ENCODE measurements around the gene SIM2. TPM values are rescaled to one million over a fixed set of nuclear protein-coding genes. Genes with fewer than 3 reads are reported as not detected.

The SIM2 gene
- total RNA-seq, 4 donors from 2014 or later = 1.2 TPM; not detected in 3

DNA sequence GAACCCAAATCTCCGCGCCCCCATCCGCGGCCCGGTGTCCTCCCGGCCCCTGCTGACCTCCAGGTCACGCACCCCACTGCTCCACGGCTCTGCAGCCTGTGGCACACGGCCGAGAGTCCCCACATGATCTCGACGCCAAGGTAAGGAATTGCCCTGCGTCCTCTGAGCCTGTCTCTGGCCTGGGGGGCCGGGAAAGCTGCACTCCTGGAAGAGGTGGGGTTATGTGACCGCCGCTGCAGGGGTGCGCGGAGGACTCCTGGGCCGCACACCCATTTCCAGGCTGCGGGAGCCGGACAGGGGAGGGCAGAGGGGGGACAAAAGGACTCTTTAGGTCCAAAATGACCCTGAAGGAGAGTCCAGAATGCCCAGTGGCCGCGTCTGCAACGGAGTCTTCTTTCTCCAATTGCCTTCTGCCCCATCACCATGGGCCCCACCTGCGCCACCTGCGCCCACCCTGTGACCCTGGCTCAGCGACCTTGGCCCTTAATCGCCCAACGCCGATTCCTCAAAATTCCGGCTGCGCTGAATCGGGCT lies 997 bp upstream of the SIM2 start:
- no peaks in the 10 kb centered on the region for H3K36me3 ChIP-seq
- TF ChIP-seq, protein P1, sequence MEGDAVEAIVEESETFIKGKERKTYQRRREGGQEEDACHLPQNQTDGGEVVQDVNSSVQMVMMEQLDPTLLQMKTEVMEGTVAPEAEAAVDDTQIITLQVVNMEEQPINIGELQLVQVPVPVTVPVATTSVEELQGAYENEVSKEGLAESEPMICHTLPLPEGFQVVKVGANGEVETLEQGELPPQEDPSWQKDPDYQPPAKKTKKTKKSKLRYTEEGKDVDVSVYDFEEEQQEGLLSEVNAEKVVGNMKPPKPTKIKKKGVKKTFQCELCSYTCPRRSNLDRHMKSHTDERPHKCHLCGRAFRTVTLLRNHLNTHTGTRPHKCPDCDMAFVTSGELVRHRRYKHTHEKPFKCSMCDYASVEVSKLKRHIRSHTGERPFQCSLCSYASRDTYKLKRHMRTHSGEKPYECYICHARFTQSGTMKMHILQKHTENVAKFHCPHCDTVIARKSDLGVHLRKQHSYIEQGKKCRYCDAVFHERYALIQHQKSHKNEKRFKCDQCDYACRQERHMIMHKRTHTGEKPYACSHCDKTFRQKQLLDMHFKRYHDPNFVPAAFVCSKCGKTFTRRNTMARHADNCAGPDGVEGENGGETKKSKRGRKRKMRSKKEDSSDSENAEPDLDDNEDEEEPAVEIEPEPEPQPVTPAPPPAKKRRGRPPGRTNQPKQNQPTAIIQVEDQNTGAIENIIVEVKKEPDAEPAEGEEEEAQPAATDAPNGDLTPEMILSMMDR (IDR thresholded peaks at IDR 0.05) = no peak
- TF ChIP-seq POLR2AphosphoS5 (IDR thresholded peaks at IDR 0.05) (no peak), EP300 (IDR thresholded peaks at IDR 0.05) (no peak), POLR2A (IDR thresholded peaks at IDR 0.05) (no peak)
- H3K9me3 ChIP-seq = no peaks in the 10 kb centered on the region
- WGBS = 21% methylated on average over 6 of the region's 33 CpGs
- no peak overlapping the region for H3K27ac ChIP-seq
- H3K27me3 ChIP-seq = peaks cover 100% of the 10 kb centered on the region
- DNase-seq (ENCODE audit: low spot score in 2 of 2) = no peak
- peak overlapping the region; percentile 55 for H3K4me3 ChIP-seq
- H3K4me1 ChIP-seq = peaks cover 68% of the 10 kb centered on the region

- Histone ChIP-seq H3K4me3 (peak overlapping the region; percentile 55), H3K36me3 (no peaks in the 10 kb centered on the region), H3K27ac (no peak overlapping the region), H3K4me1 (peaks cover 62% of the 10 kb centered on the region), H3K9me3 (no peaks in the 10 kb centered on the region), H3K27me3 (peaks cover 100% of the 10 kb centered on the region)
- no peak for DNase-seq (ENCODE audit: low spot score in 2 of 2)
- 1% methylated on average over 15 of the region's 62 CpGs for WGBS
- TF ChIP-seq POLR2AphosphoS5 (IDR thresholded peaks at IDR 0.05) = no peak
- TF ChIP-seq, protein P1 (IDR thresholded peaks at IDR 0.05) = no peak
- TF ChIP-seq POLR2A (IDR thresholded peaks at IDR 0.05) = no peak
- TF ChIP-seq EP300 (IDR thresholded peaks at IDR 0.05) = no peak
These were observed 432 bp upstream of the SIM2 start for GRCh38 chr21:36698385-36698980.

DNA sequence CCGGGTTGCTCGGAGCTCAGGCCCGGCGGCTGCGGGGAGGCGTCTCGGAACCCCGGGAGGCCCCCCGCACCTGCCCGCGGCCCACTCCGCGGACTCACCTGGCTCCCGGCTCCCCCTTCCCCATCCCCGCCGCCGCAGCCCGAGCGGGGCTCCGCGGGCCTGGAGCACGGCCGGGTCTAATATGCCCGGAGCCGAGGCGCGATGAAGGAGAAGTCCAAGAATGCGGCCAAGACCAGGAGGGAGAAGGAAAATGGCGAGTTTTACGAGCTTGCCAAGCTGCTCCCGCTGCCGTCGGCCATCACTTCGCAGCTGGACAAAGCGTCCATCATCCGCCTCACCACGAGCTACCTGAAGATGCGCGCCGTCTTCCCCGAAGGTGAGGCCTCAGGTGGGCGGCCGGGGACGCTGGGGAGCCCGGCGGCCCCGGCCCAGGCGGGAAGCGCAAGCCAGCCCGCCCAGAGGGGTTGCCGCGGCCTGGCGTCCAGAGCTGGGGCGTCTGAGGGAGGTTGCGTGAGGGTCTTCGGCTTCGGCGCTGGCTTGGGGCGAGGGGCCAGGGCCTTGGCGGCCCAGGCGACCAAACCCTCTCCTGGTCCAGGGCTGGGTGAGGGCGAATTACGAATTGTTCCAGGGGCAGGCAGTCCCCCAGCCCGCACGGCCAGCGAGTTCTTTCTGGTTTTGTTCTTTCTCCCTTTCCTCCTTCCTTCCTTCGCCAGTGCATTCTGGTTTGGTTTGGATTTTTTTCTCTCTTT lies 805 bp downstream of the SIM2 start:
- H3K36me3 ChIP-seq = no peaks in the 10 kb centered on the region
- TF ChIP-seq POLR2A (IDR thresholded peaks at IDR 0.05) = no peak
- TF ChIP-seq EP300 (IDR thresholded peaks at IDR 0.05) = no peak
- no peak for TF ChIP-seq POLR2AphosphoS5 (IDR thresholded peaks at IDR 0.05)
- TF ChIP-seq, protein P1 (IDR thresholded peaks at IDR 0.05) = no peak
- no peaks in the 10 kb centered on the region for H3K9me3 ChIP-seq
- H3K4me1 ChIP-seq = peaks cover 63% of the 10 kb centered on the region
- peaks cover 100% of the 10 kb centered on the region for H3K27me3 ChIP-seq
- no peak overlapping the region for H3K27ac ChIP-seq
- H3K4me3 ChIP-seq = peak overlapping the region; percentile 55
- WGBS = 10% methylated on average over 23 of the region's 67 CpGs
- no peak for DNase-seq (ENCODE audit: low spot score in 2 of 2)

DNA sequence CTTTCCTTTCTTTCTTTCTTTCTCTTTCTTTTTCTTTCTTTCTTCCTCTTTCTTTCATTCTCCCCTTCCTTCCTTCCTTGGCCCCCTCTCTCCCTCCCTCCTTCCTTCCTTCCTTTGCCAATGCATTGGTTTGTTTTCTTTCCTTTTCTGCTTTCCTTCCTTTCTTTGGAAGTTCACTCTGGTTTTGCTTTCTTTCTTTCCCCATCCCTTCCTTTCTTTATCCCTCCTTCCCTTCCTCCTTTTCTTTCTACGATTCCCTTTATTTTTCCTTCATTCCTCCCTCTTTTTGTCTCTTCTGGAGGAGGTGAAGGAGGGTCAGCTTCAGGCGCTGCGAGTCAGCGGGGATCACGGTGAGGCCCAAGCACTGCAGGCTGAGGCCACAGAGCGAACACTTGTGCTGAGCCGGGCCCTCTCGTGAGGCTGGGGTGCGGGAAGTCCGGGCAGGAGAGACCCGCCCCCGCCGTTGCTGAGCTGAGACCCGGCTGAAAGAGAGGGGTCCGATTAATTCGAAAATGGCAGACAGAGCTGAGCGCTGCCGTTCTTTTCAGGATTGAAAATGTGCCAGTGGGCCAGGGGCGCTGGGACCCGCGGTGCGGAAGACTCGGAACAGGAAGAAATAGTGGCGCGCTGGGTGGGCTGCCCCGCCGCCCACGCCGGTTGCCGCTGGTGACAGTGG lies 1.5 kb downstream of the SIM2 start:
- H3K27me3 ChIP-seq = peaks cover 100% of the 10 kb centered on the region
- peaks cover 70% of the 10 kb centered on the region for H3K4me1 ChIP-seq
- H3K36me3 ChIP-seq = no peaks in the 10 kb centered on the region
- WGBS = 14% methylated on average over 13 of the region's 30 CpGs
- peak overlapping the region; percentile 55 for H3K4me3 ChIP-seq
- DNase-seq (ENCODE audit: low spot score in 2 of 2) = no peak
- no peak overlapping the region for H3K27ac ChIP-seq
- H3K9me3 ChIP-seq = no peaks in the 10 kb centered on the region
- TF ChIP-seq, protein P1 (IDR thresholded peaks at IDR 0.05) = no peak
- TF ChIP-seq POLR2AphosphoS5 (IDR thresholded peaks at IDR 0.05) (no peak), POLR2A (IDR thresholded peaks at IDR 0.05) (no peak), EP300 (IDR thresholded peaks at IDR 0.05) (no peak)

All from suprapubic skin (tissue), 4 donors.